Mesenchymal stem cell (in vitro differentiated cells and primary cell): ENCODE results near the gene SRRM5.

ENCODE experiments used
- DNase-seq: peaks from one replicate; pipeline ENCODE4 v3.0.0-alpha.2; 2013
- H2AFZ ChIP-seq: one replicate; pipeline ENCODE4 v1.6.1; 2013; ENCODE audit warnings: low read depth, mild to moderate bottlenecking, control low read depth, inconsistent platforms, low read length, moderate library complexity
- H2AK5ac ChIP-seq: 2 replicates; pipeline ENCODE4 v1.6.1; 2013; ENCODE audit warnings: low read length, moderate library complexity, mild to moderate bottlenecking, inconsistent platforms; ENCODE audit not compliant: severe bottlenecking
- H2BK120ac ChIP-seq: one replicate; pipeline ENCODE4 v1.6.1; 2013; ENCODE audit warnings: low read depth, mild to moderate bottlenecking, inconsistent platforms, low read length, moderate library complexity
- H2BK12ac ChIP-seq, 2 experiments: one replicate each; pipeline ENCODE4 v1.6.1; 2013; ENCODE audit warnings: inconsistent platforms in 2 of 2, low read length in 2 of 2, mild to moderate bottlenecking in 2 of 2, moderate library complexity in 2 of 2, control low read depth in 1 of 2
- H2BK15ac ChIP-seq: one replicate; pipeline ENCODE4 v1.6.1; 2013; ENCODE audit warnings: mild to moderate bottlenecking, low read depth, inconsistent platforms; ENCODE audit not compliant: poor library complexity, severe bottlenecking
- H2BK5ac ChIP-seq: 2 replicates; pipeline ENCODE4 v1.6.1; 2013; ENCODE audit warnings: low read depth, mild to moderate bottlenecking, low read length, control low read depth, inconsistent platforms; ENCODE audit not compliant: poor library complexity, severe bottlenecking
- H3K14ac ChIP-seq, 2 experiments: one replicate each; pipeline ENCODE4 v1.6.1; 2013; ENCODE audit warnings: inconsistent platforms in 2 of 2, low read length in 2 of 2, control low read depth in 1 of 2, mild to moderate bottlenecking in 1 of 2, moderate library complexity in 1 of 2
- H3K18ac ChIP-seq, 2 experiments: one replicate each; pipeline ENCODE4 v1.6.1; 2013; ENCODE audit warnings: inconsistent platforms in 2 of 2, low read length in 2 of 2, control low read depth in 1 of 2, low read depth in 1 of 2, mild to moderate bottlenecking in 1 of 2
- H3K23ac ChIP-seq, 2 experiments: one replicate each; pipeline ENCODE4 v1.6.1; 2013; ENCODE audit warnings: inconsistent platforms in 2 of 2, low read length in 2 of 2, mild to moderate bottlenecking in 2 of 2, moderate library complexity in 2 of 2, control low read depth in 1 of 2
- H3K27ac ChIP-seq: 2 replicates; pipeline ENCODE4 v1.5.1; 2013; ENCODE audit warnings: mild to moderate bottlenecking, moderate library complexity, low read length, control low read depth, inconsistent platforms; ENCODE audit not compliant: poor library complexity, severe bottlenecking
- H3K27me3 ChIP-seq, 2 experiments: 2 replicates each; pipeline versions ENCODE4 v1.6.1 to v1.7.0; 2013; ENCODE audit warnings: low read length in 2 of 2, mild to moderate bottlenecking in 2 of 2, moderate library complexity in 2 of 2, control low read depth in 1 of 2, inconsistent platforms in 1 of 2; ENCODE audit not compliant: control insufficient read depth in 1 of 2, insufficient read depth in 1 of 2
- H3K36me3 ChIP-seq, 2 experiments: 2 replicates each; pipeline versions ENCODE4 v1.6.1 to v1.7.0; 2013; ENCODE audit warnings: low read length in 2 of 2, control low read depth in 1 of 2, inconsistent platforms in 1 of 2, low read depth in 1 of 2, mild to moderate bottlenecking in 1 of 2; ENCODE audit not compliant: insufficient read depth in 2 of 2, control insufficient read depth in 1 of 2
- H3K4ac ChIP-seq, 2 experiments: one replicate each; pipeline ENCODE4 v1.6.1; 2013; ENCODE audit warnings: inconsistent platforms in 2 of 2, low read length in 2 of 2, mild to moderate bottlenecking in 2 of 2, moderate library complexity in 2 of 2, control low read depth in 1 of 2, low read depth in 1 of 2
- H3K4me1 ChIP-seq: 2 replicates; pipeline ENCODE4 v1.6.1; 2013; ENCODE audit warnings: low read depth, low read length, control low read depth; ENCODE audit not compliant: control insufficient read depth, insufficient read depth
- H3K4me2 ChIP-seq: 2 replicates; pipeline ENCODE4 v1.6.1; 2013; ENCODE audit warnings: low read length, mild to moderate bottlenecking, inconsistent platforms; ENCODE audit not compliant: poor library complexity, severe bottlenecking
- H3K4me3 ChIP-seq, 2 experiments: 2 replicates each; pipeline versions ENCODE4 v1.5.1 to v1.7.0; 2013; ENCODE audit warnings: low read length in 2 of 2, mild to moderate bottlenecking in 2 of 2, control low read depth in 1 of 2, low read depth in 1 of 2; ENCODE audit not compliant: insufficient read depth in 1 of 2
- H3K79me1 ChIP-seq: replicated peaks from 2 replicates; pipeline ENCODE4 v1.6.1; 2013; ENCODE audit warnings: mild to moderate bottlenecking, control low read depth, low read length, inconsistent platforms; ENCODE audit not compliant: poor library complexity, severe bottlenecking
- H3K9ac ChIP-seq: 2 replicates; pipeline ENCODE4 v1.7.0; 2013; ENCODE audit warnings: mild to moderate bottlenecking, low read length, moderate library complexity
- H3K9me3 ChIP-seq: 2 replicates; pipeline ENCODE4 v1.7.0; 2013; ENCODE audit warnings: mild to moderate bottlenecking, low read length; ENCODE audit not compliant: control insufficient read depth
- H4K8ac ChIP-seq: one replicate; pipeline ENCODE4 v1.6.1; 2013; ENCODE audit warnings: inconsistent platforms, mild to moderate bottlenecking, low read length, moderate library complexity
- H4K91ac ChIP-seq: one replicate; pipeline ENCODE4 v1.6.1; 2013; ENCODE audit warnings: mild to moderate bottlenecking, low read length, inconsistent platforms
- WGBS: methylation state at CpG from one replicate; pipeline ENCODE4 v1.1.7; 2013; ENCODE audit warnings: mixed read lengths; 5-methylcytosine and 5-hydroxymethylcytosine counted together

SRRM5 gene

GRCh38 chr19:43642531-43642930, 30.6 kb downstream of the SRRM5 start:
- H3K27me3 ChIP-seq = peaks cover 0 to 30% of the 10 kb centered on the region in 2 experiments
- H2AK5ac ChIP-seq = no peak overlapping the region
- H3K4me2 ChIP-seq = no peak overlapping the region
- H3K4ac ChIP-seq = no peak overlapping the region
- H3K27ac ChIP-seq = no peak overlapping the region
- DNase-seq = no peak
- H2BK120ac ChIP-seq = no peak overlapping the region
- H2BK5ac ChIP-seq = no peak overlapping the region
- H2BK12ac ChIP-seq = no peak overlapping the region
- H3K36me3 ChIP-seq = peaks cover 10 to 19% of the 10 kb centered on the region in 2 experiments
- no peak overlapping the region for H2BK15ac ChIP-seq
- peaks cover 5% of the 10 kb centered on the region for H3K79me1 ChIP-seq
- H3K18ac ChIP-seq = no peak overlapping the region
- no peak overlapping the region for H2AFZ ChIP-seq
- no peaks in the 10 kb centered on the region for H3K9me3 ChIP-seq
- H3K4me3 ChIP-seq = no peak overlapping the region
- H3K23ac ChIP-seq = no peak overlapping the region
- H3K14ac ChIP-seq = no peak overlapping the region
- 73% methylated on average over 4 of the region's 4 CpGs for WGBS
- H3K4me1 ChIP-seq = peaks cover 13% of the 10 kb centered on the region
- no peak overlapping the region for H4K91ac ChIP-seq
- H4K8ac ChIP-seq = no peak overlapping the region
- no peak overlapping the region for H3K9ac ChIP-seq

- H4K91ac ChIP-seq = no peak overlapping the region
- peaks cover 10% of the 10 kb centered on the region for H3K4me1 ChIP-seq
- peaks cover 7% of the 10 kb centered on the region for H3K79me1 ChIP-seq
- no peak overlapping the region for H3K9ac ChIP-seq
- no peak overlapping the region for H3K23ac ChIP-seq
- peaks cover 0 to 25% of the 10 kb centered on the region in 2 experiments for H3K27me3 ChIP-seq
- H3K4me3 ChIP-seq = no peak overlapping the region
- no peak overlapping the region for H3K27ac ChIP-seq
- no peaks in the 10 kb centered on the region for H3K9me3 ChIP-seq
- WGBS = 98% methylated on average over 2 of the region's 3 CpGs
- H3K36me3 ChIP-seq = peaks cover 15 to 27% of the 10 kb centered on the region in 2 experiments
- DNase-seq = no peak
- H2AFZ ChIP-seq = no peak overlapping the region
- H2BK5ac ChIP-seq = no peak overlapping the region
- H2BK12ac ChIP-seq = no peak overlapping the region
- H3K4ac ChIP-seq = no peak overlapping the region
- H3K14ac ChIP-seq = no peak overlapping the region
- H3K4me2 ChIP-seq = no peak overlapping the region
- H3K18ac ChIP-seq = no peak overlapping the region
- H2BK120ac ChIP-seq = no peak overlapping the region
- H2AK5ac ChIP-seq = no peak overlapping the region
- H4K8ac ChIP-seq = no peak overlapping the region
- H2BK15ac ChIP-seq = no peak overlapping the region
Observed at GRCh38 chr19:43643326-43643725, 31.4 kb downstream of the SRRM5 start.

- H3K4me2 ChIP-seq = no peak overlapping the region
- H3K27me3 ChIP-seq = peaks cover 0 to 16% of the 10 kb centered on the region in 2 experiments
- H3K79me1 ChIP-seq = peaks cover 7% of the 10 kb centered on the region
Observed at GRCh38 chr19:43644181-43644580, 32.3 kb downstream of the SRRM5 start.

GRCh38 chr19:43648633-43649032, 36.7 kb downstream of the SRRM5 start:
- H3K9me3 ChIP-seq = no peaks in the 10 kb centered on the region
- no peak overlapping the region for H3K27ac ChIP-seq
- H3K9ac ChIP-seq = no peak overlapping the region
- no peak overlapping the region for H2BK15ac ChIP-seq
- H4K91ac ChIP-seq = no peak overlapping the region
- H2BK5ac ChIP-seq = no peak overlapping the region
- no peaks in the 10 kb centered on the region for H3K27me3 ChIP-seq
- no peak overlapping the region for H3K4me2 ChIP-seq
- H3K4me3 ChIP-seq = no peak overlapping the region
- H3K23ac ChIP-seq = no peak overlapping the region
- no peak overlapping the region for H3K18ac ChIP-seq
- H2AFZ ChIP-seq = no peak overlapping the region
- no peak overlapping the region for H3K4ac ChIP-seq
- peaks cover 51 to 75% of the 10 kb centered on the region in 2 experiments for H3K36me3 ChIP-seq
- WGBS = 93% methylated on average over 5 of the region's 6 CpGs
- DNase-seq = no peak
- H3K4me1 ChIP-seq = peaks cover 2% of the 10 kb centered on the region
- H2AK5ac ChIP-seq = no peak overlapping the region
- H2BK120ac ChIP-seq = no peak overlapping the region
- no peak overlapping the region for H3K14ac ChIP-seq
- H2BK12ac ChIP-seq = no peak overlapping the region
- no peak overlapping the region for H4K8ac ChIP-seq
- peaks cover 16% of the 10 kb centered on the region for H3K79me1 ChIP-seq

More at GRCh38 chr19:43644181-43644580, 32.3 kb downstream of the SRRM5 start:
- H3K14ac ChIP-seq = no peak overlapping the region
- 93% methylated on average over 13 of the region's 13 CpGs for WGBS
- H2AK5ac ChIP-seq = no peak overlapping the region
- H3K27ac ChIP-seq = no peak overlapping the region
- no peak overlapping the region for H2BK120ac ChIP-seq
- no peak overlapping the region for H4K8ac ChIP-seq
- no peak overlapping the region for H2BK5ac ChIP-seq
- no peak overlapping the region for H3K4me3 ChIP-seq
- no peak overlapping the region for H2AFZ ChIP-seq
- no peak overlapping the region for H3K18ac ChIP-seq
- H3K9me3 ChIP-seq = no peaks in the 10 kb centered on the region
- peaks cover 23 to 36% of the 10 kb centered on the region in 2 experiments for H3K36me3 ChIP-seq
- peaks cover 6% of the 10 kb centered on the region for H3K4me1 ChIP-seq
- H2BK12ac ChIP-seq = no peak overlapping the region
- no peak for DNase-seq
- H3K23ac ChIP-seq = no peak overlapping the region
- no peak overlapping the region for H4K91ac ChIP-seq
- no peak overlapping the region for H3K4ac ChIP-seq
- no peak overlapping the region for H3K9ac ChIP-seq
- H2BK15ac ChIP-seq = no peak overlapping the region
